ENCODE data around the gene ID3. TPM values are rescaled to one million over a fixed set of nuclear protein-coding genes. Genes with fewer than 3 reads are reported as not detected.
A peak's percentile ranks its signal among the peaks of the same experiment; 100 is the strongest.

The ID3 gene
- total and polyA plus RNA-seq, 9 of the 15 experiments (the other 6 are each of a cell fraction or from before 2014, with no cell fraction given), result 6.8 to 59.8 (median 23.5) TPM

- TF ChIP-seq ZNF318 (IDR thresholded peaks at IDR 0.05; ENCODE audit: borderline replicate concordance in 1 of 2, low read depth in 1 of 2) (no peak), HNRNPK (IDR thresholded peaks at IDR 0.05; ENCODE audit: low read depth, low read length, poor library complexity, severe bottlenecking) (no peak), CHAMP1 (IDR thresholded peaks at IDR 0.05) (no peak), HMGN3 (IDR thresholded peaks at IDR 0.05; ENCODE audit: borderline replicate concordance, extremely low read depth, insufficient read length, low read depth, low read length) (peak; percentile 96), TCF3 (CRISPR knock-in tag; IDR thresholded peaks at IDR 0.05) (no peak; the same call in 1 of the 2 replicates), NR1H2 (CRISPR knock-in tag; IDR thresholded peaks at IDR 0.05) (no peak), ID3 (CRISPR knock-in tag; IDR thresholded peaks at IDR 0.05) (no peak), ID3 (tag; IDR thresholded peaks at IDR 0.05) (no peak), ZNF224 (CRISPR knock-in tag; IDR thresholded peaks at IDR 0.05) (0 out of 2 replicates have a peak, but pooled peaks have one; percentile 16), CEBPG (CRISPR knock-in tag; IDR thresholded peaks at IDR 0.05) (no peak), CEBPG (tag; conservative IDR thresholded peaks at IDR 0.05 in 1 of 2, IDR thresholded peaks at IDR 0.05 in 1 of 2) (no peak), E2F5 (CRISPR knock-in tag; IDR thresholded peaks at IDR 0.05) (no peak), ZBTB8A (IDR thresholded peaks at IDR 0.05; ENCODE audit: partially characterized antibody) (no peak), SMAD3 (CRISPR knock-in tag; conservative IDR thresholded peaks at IDR 0.05) (no peak), SPI1 (IDR thresholded peaks at IDR 0.05; ENCODE audit: borderline replicate concordance, low read depth, low read length) (no peak)
Observed at GRCh38 chr1:23554481-23555269, 4.6 kb downstream of the ID3 start (continued).
